ENCODE data around the gene DOHH.
"Not testable (repeated sequence)": the region's sequence is repeated elsewhere in the genome, so short reads cannot be mapped to it uniquely, and the experiment has no call there.

The DOHH gene

DNA sequence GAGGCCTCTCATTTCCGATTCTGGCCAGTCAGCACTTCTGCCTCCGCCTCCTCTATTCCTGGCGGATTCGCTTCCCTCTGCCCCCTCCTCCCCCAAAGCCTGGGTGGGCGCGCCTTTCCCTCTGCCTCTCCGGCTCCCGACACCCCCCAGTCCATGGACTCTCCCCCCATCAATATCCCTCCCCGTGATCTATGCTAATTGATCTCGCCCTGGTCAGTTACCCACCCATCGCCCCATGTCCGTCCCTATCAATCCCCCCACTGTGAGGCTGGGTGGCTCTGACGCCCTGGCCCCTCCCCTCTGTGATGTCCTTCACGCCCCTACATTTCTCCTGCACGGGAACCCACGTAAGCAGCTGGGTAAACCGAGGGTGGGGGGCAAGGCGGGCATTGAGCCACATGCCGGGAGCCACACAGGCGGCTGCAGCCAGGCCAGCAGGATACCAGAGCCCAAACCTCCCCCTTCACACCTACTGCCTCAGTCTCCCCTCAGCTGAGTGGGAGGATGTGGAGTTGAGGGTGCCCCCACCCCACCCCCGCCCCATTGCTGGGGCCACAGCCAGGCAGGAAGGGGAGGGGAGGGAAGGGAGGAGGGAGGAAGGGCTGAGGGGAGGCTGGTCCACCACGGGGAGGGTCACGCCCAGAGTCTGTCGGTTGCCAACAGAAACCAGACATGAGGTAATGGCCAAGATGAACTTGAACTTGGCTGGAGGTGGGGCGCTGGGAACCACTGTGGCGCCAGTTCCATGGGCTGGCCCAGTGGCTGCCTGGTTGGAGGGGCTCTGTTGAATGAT is 41.2 kb downstream of the DOHH start:
- DNase-seq (ENCODE audit: low read depth, low spot score) = no peak

DNA sequence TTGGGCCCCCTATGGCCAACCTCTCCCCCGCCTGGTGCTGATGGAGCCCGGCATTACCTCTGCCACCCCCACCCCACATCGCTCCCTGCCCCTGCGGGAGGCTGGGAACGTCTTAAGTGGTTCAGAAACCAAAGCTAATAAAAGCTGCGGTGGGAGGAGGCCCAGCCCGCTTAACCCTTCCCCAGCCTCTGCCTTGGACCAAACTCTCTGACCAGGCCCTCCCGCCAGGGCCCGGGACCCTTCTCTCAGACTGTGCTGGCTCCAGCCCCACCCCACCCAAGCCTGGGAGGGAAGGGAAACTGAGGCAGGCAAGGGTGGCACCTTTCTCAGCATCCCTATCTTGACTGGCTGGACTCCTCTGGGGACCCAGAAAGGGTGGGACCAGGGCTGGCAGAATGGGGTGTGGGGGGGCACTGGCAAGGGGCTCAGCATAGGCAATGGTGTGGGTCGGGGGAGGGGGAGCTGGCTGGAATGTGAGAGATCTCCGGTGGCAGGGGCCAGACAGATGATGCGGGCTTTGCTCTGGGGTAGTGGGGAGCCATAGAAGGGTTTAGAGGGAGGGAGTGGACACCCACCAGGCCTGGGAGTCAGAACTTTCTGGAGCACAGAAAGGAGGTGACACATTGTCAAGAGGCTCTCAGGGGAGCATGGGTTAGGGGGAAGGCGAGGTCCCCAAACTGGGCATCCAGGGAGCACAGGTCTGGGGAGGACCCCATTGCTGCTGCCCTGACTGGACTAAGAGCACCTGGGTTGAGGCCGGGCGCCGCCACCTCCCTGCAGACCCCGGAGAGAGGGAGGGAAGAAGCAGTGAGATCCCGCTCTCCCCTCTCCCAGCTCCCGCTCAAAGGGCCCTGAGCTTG is 42.0 kb downstream of the DOHH start:
- DNase-seq (ENCODE audit: low read depth, low spot score) = no peak

DNA sequence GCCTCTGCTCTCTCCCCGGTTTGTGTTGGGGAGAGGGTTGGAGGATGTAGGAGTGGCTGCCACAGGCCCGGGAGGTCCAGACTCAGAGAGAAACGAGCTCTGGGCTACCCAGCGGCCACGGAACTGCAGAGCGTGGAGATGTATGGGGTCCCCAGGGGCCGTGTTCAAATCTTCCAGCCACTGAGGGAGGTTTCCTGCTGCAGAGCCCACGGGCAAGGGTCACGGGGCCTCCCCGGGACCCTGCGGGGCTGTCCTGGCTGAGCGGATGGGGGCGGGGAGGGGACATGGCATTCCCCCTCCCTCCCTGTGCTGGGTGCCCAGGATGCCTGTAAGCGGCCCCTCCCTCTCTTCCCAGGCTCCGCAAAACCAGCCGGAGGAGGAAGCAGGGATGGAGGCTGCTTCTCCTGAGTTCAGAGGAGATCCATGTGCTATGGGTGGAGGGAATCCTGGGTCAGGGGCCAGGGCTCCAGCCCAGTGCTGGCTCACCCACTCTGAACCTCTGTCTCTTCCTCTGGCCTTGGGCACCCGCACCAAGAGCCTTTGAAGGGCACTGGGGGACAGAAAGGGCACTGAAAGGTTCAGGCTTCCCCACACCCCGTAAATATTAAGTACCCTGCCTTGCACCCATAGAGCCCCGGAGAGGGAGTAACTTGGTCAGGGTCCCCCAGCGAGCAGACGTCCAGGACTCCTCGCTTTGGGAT is 42.8 kb downstream of the DOHH start:
- DNase-seq (ENCODE audit: low read depth, low spot score) = no peak

DNA sequence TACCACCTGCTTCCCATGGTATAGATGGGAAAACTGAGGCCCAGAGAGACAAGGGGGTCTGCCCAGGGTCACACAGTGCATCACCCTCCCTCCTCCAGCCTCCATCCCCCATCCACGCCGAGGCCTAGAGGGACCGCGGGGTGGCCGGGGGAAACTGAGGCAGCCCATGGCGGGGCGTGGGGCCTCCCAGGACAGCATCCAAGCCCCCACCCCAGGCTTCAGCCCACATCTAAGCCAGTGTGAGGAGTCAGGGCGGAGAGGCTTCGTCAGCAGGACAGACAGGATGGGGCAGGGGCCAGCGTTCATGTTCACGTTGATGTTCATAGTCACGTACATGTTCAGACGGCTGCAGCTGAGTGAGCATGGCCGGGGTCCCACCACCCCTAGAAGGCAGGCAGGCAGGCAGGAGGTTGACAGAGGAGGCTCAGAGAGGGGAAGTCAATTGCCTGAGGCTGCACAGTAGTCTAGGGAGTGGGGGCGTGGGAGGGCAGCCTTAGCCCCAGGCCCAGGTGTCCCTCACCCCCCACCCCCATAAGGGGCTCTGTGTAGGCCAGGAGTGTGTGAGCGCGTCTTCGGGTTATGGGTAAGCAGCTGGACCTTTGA is 43.4 kb downstream of the DOHH start:
- DNase-seq (ENCODE audit: low read depth, low spot score) = no peak

DNA sequence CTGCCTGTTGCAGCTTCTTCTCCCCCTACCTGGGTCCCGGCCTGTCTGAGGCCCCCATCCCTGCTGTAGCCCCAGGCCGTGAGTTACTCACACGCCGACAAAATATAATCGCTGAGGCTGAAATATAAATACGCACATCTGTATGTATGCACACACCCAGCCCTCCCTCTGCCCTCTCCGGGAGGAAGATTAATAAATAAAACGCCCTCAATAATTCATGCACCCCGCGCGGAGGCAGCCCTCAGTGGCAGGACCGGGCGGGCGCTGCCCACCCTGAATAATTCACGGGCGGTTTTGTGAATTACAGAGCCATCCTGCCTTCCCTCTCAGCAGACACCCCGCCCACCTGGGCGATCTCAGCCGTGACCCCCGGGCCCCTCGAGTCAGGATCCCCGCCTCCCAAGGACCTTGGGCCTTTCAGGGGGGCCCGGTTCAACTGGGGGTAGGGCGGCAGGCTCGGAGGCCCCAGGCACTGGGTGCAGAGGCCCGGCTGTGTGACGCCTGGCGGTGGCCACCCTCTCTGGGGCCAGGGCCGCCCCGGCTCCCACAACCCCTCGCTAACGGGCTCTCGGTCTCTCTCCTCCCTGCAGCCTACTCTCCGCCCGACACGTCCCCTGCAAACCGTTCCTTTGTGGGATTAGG is 44.4 kb downstream of the DOHH start:
- DNase-seq (ENCODE audit: low read depth, low spot score) = no peak

DNA sequence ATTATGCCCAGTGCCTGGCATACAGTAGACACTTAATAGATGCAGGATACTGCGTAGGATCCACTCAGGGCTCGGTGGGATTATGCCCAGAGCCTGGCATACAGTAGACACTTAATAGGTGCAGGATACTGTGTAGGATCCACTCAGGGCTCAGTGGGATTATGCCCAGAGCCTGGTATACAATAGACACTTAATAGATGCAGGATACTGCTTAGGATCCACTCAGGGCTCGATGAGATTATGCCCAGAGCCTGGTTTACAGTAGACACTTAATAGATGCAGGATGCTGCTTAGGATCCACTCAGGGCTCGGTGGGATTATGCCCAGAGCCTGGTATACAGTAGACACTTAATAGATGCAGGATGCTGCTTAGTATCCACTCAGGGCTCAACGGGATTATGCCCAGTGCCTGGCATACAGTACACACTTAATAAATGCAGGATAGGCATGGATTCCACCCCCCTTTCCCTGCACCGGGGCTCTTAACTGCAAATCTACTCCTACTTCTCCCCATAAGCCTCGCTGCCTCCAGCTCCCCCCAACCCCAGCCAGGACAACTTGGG is 45.0 kb downstream of the DOHH start:
- no peak for DNase-seq (ENCODE audit: low read depth, low spot score)

DNA sequence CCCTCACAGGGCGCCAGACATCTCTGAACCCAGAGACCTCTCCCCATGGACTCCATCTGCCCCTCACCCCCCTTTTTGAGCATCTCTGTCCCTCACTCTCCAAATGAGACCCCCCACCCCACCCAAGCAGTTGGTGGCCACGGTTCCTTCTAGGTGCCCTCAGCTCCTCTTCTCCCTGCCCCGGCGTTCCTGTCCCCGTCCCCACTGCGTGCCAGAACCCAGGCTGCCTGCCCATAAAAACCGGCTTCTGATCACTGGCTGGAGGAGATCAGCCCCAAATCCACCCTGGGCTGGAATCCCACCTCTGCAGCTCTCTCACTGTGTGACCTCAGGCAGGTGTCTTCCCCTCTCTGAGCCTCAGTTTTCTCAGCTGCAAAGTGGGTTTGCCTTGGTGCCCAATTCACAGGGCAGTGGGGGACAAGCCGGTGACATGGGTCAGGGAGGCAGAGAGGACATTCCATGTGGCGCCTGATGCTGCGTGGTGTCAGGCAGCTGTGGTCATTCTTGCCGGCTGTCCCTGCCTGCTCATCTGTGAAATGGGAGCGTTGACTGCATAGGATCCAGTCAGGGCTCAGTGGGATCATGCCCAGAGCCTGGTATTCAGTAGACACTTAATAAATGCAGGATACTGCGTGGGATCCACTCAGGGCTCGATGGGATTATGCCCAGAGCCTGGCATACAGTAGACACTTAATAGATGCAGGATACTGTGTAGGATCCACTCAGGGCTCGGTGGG is 45.6 kb downstream of the DOHH start:
- no peak for DNase-seq (ENCODE audit: low read depth, low spot score)

DNA sequence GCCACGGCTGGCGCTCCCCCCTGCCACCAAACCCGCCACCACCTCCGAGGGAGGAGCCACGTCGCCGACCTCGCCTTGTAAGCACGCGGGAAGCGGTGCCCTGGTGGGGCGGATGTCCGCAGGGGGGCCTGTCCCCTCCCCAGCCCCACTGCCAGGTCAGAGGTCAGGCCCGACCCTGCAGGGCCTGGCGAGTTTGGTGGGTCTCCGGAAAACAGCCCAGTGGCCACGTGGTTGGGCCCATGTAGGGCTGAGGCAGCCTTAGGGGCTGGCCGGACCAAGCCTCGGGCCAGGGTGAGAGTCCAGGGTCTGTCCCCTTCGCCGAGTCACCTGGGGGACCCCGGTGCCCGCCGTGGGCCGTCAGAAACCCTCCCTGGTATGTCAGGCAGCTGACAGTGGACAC is 46.6 kb downstream of the DOHH start:
- no peak for DNase-seq (ENCODE audit: low read depth, low spot score)

DNA sequence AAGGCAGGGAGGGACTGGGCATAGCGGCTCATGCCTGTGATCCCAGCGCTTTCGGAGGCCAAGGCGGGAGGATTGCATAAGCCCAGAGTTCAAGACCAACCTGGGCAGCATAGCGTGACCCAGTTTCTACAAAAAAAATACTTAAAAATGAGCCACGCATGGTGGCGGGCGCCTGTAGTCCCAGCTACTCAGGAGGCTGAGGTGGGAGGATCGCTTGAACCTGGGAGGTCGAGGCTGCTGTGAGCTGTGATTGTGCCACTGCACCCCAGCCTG is 47.6 kb downstream of the DOHH start:
- DNase-seq (ENCODE audit: low read depth, low spot score) = not testable (repeated sequence)

DNA sequence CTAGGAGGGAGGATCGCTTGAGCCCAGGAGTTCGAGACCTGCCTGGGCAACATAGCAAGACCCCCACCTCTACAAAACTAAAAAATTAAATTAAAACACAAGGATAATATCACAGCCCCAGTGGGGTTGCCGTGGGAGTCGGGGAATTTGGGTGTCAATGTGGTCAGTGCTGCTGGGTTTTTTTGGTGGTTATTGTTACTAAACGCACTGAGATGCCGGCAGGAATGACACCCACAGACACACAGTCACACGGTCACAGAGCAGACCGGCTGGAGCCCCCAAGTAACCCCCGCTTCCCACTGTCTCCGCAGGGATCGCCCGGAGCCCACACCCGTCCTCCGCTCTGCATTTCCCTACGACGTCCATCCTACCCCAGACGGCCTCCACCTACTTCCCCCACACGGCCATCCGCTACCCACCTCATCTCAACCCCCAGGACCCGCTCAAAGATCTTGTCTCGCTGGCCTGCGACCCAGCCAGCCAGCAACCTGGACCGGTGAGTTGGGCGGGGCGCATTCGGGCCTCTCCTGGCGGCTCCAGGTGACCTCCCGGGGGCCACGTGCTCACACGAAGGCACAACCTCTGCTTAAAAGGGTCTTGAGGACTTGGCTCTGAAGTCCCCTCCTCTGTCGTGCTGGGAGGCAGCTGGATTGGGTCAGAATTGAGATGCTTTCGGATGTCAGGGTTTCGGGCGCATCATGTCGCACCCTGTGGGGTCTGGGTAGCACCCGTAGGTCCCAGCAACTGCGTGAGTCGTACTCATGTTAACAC is 48.1 kb downstream of the DOHH start:
- no peak for DNase-seq (ENCODE audit: low read depth, low spot score)

DNA sequence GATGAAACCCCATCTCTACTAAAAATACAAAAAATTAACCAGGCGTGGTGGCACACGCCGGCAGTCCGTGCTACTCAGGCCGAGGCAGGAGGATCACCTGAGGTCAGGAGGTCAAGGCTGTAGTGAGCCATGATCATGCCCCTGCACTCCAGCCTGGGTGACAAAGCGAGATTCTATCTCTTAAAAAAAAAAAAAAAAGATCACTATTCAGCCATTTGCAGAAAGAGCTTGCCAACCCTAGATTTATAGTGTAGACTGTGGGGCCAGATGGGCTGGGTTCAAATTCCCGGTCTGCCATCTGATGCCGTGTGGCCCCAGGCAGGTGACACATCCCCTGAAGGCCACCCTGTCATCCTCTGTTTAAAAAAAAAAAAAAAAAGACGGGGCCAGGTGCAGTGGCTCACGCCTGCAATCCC is 49.0 kb downstream of the DOHH start:
- no peak for DNase-seq (ENCODE audit: low read depth, low spot score)

DNA sequence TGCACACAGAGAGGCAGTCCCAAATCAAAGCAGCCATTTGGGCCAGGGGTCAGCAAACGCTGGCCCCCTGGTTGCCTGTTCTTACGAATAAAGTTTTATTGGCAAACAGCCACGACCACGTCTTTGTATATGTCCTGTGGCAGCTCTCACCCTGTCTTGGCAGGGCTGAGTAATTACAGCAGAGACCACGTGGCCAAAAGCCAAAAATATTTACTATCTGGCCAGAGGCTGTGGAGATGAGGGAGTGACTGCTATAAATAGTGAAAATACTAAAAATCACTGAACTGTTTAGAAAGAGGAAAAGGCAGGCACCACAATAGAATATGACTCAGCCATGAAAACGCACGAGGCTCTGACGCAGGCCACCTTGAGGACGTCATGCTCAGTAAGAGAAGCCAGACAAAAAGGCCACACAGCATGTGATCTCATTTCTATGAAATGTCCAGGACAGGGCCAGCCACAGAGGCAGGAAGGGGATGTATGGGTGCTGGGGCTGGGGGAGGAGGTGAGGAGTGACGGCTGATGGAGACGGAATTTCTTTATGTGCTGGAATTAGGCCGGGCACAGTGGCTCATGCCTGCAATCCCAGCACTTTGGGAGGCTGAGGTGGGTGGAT is 49.6 kb downstream of the DOHH start:
- DNase-seq (ENCODE audit: low read depth, low spot score) = no peak

DNA sequence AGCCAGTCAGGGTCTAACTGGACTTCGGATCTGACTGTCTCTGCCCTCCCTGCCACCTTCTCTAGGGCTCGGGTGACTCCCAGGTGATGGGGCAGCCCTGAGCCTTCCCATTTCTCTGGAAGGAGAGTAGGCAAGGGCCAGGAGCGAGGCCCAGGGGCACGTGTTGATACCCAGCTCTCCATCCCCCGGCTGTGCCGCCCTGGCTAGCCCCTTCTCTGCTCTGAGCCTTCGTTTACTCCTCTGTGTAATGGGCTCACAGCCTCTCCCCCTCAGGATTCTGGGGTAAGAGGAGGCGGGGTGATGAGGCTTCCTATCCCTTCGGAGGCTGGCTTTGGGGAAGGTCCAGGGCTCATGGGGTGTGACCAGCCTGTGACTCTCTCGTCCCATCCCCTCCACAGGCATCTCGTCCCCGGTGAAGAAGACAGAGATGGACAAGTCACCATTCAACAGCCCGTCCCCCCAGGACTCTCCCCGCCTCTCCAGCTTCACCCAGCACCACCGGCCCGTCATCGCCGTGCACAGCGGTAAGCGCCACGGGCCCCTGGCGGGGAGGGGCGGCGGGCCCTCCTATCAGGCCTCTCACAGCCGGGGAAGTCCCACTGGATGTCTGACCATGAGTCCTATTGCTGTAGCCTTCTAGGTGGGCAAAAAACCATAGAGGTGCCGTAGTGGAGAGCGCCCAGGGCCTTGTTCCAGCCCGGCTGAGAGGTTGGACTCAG is 51.7 kb downstream of the DOHH start:
- no peak for DNase-seq (ENCODE audit: low read depth, low spot score)

DNA sequence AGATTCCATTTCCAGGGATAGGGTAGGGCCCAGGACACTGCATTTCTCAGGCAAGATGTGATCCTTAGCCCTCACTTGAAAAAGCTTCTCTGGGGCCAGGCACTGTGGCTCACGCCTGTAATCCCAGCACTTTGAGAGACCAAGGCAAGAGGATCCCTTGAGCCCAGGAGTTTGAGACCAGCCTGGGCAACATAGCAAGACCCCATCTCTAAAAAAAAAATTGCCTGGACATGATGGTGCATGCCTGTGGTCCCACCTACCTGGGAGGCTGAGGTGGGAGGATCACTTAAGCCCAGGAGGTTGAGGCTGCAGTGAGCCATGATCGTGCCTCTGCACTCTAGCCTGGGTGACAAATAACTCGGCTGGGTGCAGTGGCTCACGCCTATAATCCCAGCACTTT is 53.8 kb downstream of the DOHH start:
- DNase-seq (ENCODE audit: low read depth, low spot score) = not testable (repeated sequence)

DNA sequence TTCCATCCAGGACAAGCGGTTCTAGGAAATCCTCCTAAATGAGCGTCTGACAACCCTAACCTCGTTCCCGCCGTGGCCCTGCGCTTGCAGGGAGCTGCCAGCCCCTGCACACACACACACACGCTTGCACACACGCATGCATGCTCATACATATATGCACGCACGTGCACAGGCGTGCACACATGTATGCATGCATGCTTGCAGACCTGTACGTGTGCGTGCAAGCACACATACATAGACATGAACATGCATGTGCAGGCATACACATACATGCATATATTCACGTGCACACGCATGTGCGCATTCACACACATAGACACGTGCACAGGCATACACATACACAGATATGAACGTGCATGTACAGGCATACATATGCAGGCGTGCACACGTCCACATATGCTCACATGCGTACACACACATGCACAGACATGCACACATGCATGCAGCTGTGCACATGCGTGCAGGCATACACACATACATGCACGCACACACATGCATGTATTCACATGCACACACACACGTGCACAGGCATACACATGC is 55.7 kb downstream of the DOHH start:
- no peak for DNase-seq (ENCODE audit: low read depth, low spot score)

DNA sequence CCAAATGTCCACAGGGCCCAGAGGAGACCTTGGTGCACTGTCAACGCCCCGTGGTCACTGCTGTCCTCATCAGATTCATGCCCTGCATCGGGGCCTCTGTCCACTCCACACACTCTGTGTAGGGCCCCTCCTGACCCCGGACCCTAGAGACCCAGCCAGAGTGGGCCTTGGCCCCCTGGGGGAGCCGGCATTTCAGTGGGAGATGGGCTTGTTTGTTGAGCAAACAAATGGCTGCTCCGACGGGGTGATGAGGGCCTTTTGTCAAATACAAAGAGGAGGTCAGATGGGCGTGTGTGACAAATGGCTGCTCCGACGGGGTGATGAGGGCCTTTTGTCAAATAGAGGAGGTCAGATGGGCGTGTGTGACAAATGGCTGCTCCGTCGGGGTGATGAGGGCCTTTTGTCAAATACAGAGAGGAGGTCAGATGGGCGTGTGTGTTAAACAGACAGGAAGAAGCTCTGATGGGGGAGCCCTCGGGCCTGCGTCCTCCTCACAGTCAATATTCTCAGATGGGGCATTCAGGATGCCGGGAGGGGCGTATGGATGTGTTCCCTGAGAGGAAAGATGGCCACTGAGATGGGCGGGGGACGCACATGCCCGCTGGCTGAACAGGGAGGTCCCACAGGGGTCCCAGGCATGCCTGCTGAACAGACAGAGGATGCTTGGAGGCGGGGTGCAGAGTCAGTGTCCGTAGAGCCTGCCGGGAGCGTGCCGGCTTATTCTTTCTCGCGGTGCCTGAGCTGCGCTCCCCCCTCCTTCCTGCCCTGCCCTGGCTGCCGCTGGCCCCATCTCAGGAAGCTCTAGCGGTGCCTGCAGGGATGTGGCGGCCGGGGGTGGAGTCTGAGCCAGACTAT is 56.4 kb downstream of the DOHH start:
- no peak for DNase-seq (ENCODE audit: low read depth, low spot score)

DNA sequence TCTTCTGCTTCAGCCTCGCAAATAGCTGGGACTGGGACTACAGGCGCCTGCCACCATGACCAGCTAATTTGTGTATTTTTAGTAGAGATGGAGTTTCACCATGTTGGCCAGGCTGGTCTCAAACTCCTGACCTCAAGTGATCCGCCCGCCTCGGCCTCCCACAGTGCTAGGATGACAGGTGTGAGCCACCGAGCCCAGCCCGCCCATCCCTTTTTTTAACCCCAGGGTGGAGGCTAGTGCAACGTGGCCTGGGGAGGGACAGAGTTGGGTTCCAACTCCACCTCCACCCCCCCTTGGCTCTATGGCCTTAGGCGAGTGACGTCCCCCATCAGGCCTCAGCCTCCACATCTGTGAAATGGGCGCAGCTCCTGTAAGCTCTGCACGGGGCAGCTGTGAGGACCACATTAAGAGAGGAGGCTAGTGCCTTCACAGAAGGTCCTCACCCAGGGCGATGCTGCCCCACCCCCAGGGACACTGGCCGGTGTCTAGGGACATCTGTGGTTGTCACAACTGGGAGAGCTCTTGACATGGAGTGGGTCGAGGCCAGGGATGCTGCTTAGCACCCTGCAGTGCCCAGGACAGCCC is 57.9 kb downstream of the DOHH start:
- DNase-seq (ENCODE audit: low read depth, low spot score) = no peak
